ENCODE measurements around the gene UFD1. TPM values are rescaled to one million over a fixed set of nuclear protein-coding genes. Genes with fewer than 3 reads are reported as not detected.

The UFD1 gene
- total and polyA plus RNA-seq, 9 of the 15 experiments (the other 6 are each of a cell fraction or from before 2014, with no cell fraction given): 238 to 645 (median 363) TPM

- FAIRE-seq (no peak), ATAC-seq (no peak), DNase-seq (ENCODE audit: extremely low read depth in 1 of 4, low spot score in 3 of 4) (no peak)
- TF ChIP-seq ZNF668 (CRISPR knock-in tag; IDR thresholded peaks at IDR 0.05) (peak; percentile 81; the same call in 1 of the 2 replicates), SNIP1 (IDR thresholded peaks at IDR 0.05; ENCODE audit: low read depth) (0 out of 2 replicates have a peak, but pooled peaks have one; percentile 24), GABPB2 (CRISPR knock-in tag; conservative IDR thresholded peaks at IDR 0.05) (no peak), MECOM (CRISPR knock-in tag; IDR thresholded peaks at IDR 0.05) (0 out of 2 replicates have a peak, but pooled peaks have one; percentile 39), FOXK2 (conservative IDR thresholded peaks at IDR 0.05 in 1 of 2, IDR thresholded peaks at IDR 0.05 in 1 of 2; ENCODE audit: low read depth in 2 of 2) (peak in 1 of 2 experiments; percentile 0; a peak in 1 of 4 replicates), MLLT1 (IDR thresholded peaks at IDR 0.05) (peak in 1 of 2 experiments; percentile 54; a peak in 2 of 4 replicates), GTF2A2 (tag; IDR thresholded peaks at IDR 0.05) (0 out of 2 replicates have a peak, but pooled peaks have one; percentile 11), ZNF384 (IDR thresholded peaks at IDR 0.05; ENCODE audit: low read depth, low read length) (peak; percentile 33; the same call in 1 of the 2 replicates)
- TF ChIP-seq, protein P1, sequence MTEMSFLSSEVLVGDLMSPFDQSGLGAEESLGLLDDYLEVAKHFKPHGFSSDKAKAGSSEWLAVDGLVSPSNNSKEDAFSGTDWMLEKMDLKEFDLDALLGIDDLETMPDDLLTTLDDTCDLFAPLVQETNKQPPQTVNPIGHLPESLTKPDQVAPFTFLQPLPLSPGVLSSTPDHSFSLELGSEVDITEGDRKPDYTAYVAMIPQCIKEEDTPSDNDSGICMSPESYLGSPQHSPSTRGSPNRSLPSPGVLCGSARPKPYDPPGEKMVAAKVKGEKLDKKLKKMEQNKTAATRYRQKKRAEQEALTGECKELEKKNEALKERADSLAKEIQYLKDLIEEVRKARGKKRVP (CRISPR knock-in tag; IDR thresholded peaks at IDR 0.05): no peak
- intact Hi-C loops (cut with micrococcal nuclease): no loop called here
- H3K9me3 ChIP-seq (replicated peaks; ENCODE audit: control insufficient read depth, insufficient read depth, low read depth, low read length): no peaks in the 10 kb centered on the region
- 58% methylated on average over 6 of the region's 6 CpGs for WGBS (ENCODE audit: insufficient coverage, low coverage, missing lambda C conversion rate)
- ChIA-PET CTCF (ENCODE audit: low intra/inter-chr PET ratio) (interaction anchor here (0.7 kb wide), 1 partner anchor 23 kb away, joined by 3 read pairs; no protein-coding TSS in a partner anchor), POLR2A (interaction anchor here (0.5 to 10.1 kb wide), 10 partner anchors 11 to 662 kb away, joined by 3 to 212 read pairs (median 5); partner anchors contain the start of genes C22orf39, CDC45, HIRA and MRPL40)
- H2AFZ ChIP-seq (ENCODE audit: low read depth, low read length): no peak overlapping the region
- H3K36me3 ChIP-seq (ENCODE audit: control insufficient read depth, insufficient read depth, low read length): peaks cover 39% of the 10 kb centered on the region
- H3K4me2 ChIP-seq (ENCODE audit: insufficient read depth, low read length): no peak overlapping the region
- in situ Hi-C loops (cut with MboI): no loop called here
- peaks cover 65% of the 10 kb centered on the region for H4K20me1 ChIP-seq (replicated peaks; ENCODE audit: control insufficient read depth, insufficient read depth, low read length)
- H3K79me2 ChIP-seq (ENCODE audit: control insufficient read depth, insufficient read depth, low read length): peaks cover 100% of the 10 kb centered on the region
- H3K4me3 ChIP-seq: no peak overlapping the region
- H3K9me1 ChIP-seq (ENCODE audit: control insufficient read depth, insufficient read depth, low read length): peaks cover 24% of the 10 kb centered on the region
- peaks cover 44 to 54% of the 10 kb centered on the region in 2 experiments for H3K4me1 ChIP-seq (replicated peaks in 1 of 2; ENCODE audit: control insufficient read depth in 2 of 2, insufficient read depth in 2 of 2, low read length in 2 of 2)
- no peak overlapping the region for H3K9ac ChIP-seq (ENCODE audit: insufficient read depth in 1 of 2, low read depth in 2 of 2, low read length in 2 of 2)
- no TSS peak for BruUV-seq (replicated peaks)
- H3K27ac ChIP-seq (ENCODE audit: extremely low read depth, low read depth, low read length): peak overlapping the region; percentile 64; the same call in 1 of the 3 replicates
- H3K27me3 ChIP-seq (ENCODE audit: control insufficient read depth in 2 of 2, insufficient read depth in 2 of 2, low read length in 2 of 2): no peaks in the 10 kb centered on the region
Measured at GRCh38 chr22:19420321-19420720, 58.7 kb downstream of the UFD1 start.
